NT2/D1 (cell line): Measurements from ENCODE around the gene TAS1R3.

ENCODE experiments used
- SUZ12 ChIP-seq: IDR thresholded peaks from 2 replicates; pipeline ENCODE4 v1.6.1; 2011; ENCODE audit not compliant: insufficient read length, insufficient read depth; ENCODE audit errors: extremely low read depth
- YY1 ChIP-seq: IDR thresholded peaks from 2 replicates; pipeline ENCODE4 v1.6.1; 2011; ENCODE audit not compliant: insufficient read length, insufficient read depth
- ZNF274 ChIP-seq: IDR thresholded peaks from 2 replicates; pipeline ENCODE4 v1.6.1; 2011; ENCODE audit warnings: mild to moderate bottlenecking, low read depth, low read length

- TF ChIP-seq SUZ12 (no peak), ZNF274 (no peak), YY1 (no peak)
These were observed 6.4 kb upstream of the TAS1R3 start, which contains the start of the genes CPTP and INTS11 for GRCh38 chr1:1324524-1325287.
